HCT116 (cell line): Measurements from ENCODE around the gene SCAF1. TPM values are rescaled to one million over a fixed set of nuclear protein-coding genes. Genes with fewer than 3 reads are reported as not detected.
A peak's percentile ranks its signal among the peaks of the same experiment; 100 is the strongest.

Experiments used
- ATAC-seq: fragments of 200-7000 bp; cut with Tn5 transposase; 2 replicates; pipeline ENCODE4 v1.9.1; 2020; ENCODE audit warnings: mild to moderate bottlenecking, moderate library complexity
- BruUV-seq: library from RNA; stranded (reverse); fragments of 400-500 nt; replicated peaks from 2 replicates; lab custom pipeline; 2021; lab: Mats Ljungman, UMichigan
- CTCF ChIA-PET: fragments of 300-600 bp; sonication (Branson Sonifier 250); formaldehyde crosslinking; loops from one replicate; lab custom pipeline; 2021; ENCODE audit warnings: antibody characterized with exemption; lab: Charles Lee
- POLR2A ChIA-PET: fragments of 300-600, 350-600 bp; sonication (Branson Sonifier 250); formaldehyde crosslinking; loops from one replicate; lab custom pipeline; 2021; ENCODE audit warnings: antibody characterized with exemption; lab: Charles Lee
- RAD21 ChIA-PET, 2 experiments: fragments of 300-600 bp; sonication (Branson Sonifier 250); formaldehyde crosslinking; loops; one replicate each; lab custom pipeline; 2023; ENCODE audit warnings: low total read pairs in 2 of 2; ENCODE audit not compliant: uncharacterized antibody in 2 of 2, unreplicated experiment in 2 of 2, low non-redundant PET in 1 of 2; lab: Charles Lee
- DNase-seq: peaks from one replicate; pipeline ENCODE4 v3.0.0-alpha.2; 2010; ENCODE audit warnings: low read depth, low spot score
- H2AFZ ChIP-seq: fragments of 200-600 bp; shearing (Covaris generic), sonication (generic); 2 replicates; pipeline ENCODE4 v1.6.1; 2017; ENCODE audit warnings: low read depth, mixed run types, mixed read lengths, antibody characterized with exemption, low read length; ENCODE audit not compliant: poor library complexity, severe bottlenecking
- H3K27ac ChIP-seq: 2 replicates; pipeline ENCODE4 v1.5.1; 2012; ENCODE audit warnings: low read depth, low read length
- H3K27me3 ChIP-seq: fragments of 200-600 bp; sonication (generic); 2 replicates; pipeline ENCODE4 v1.6.1; 2016; ENCODE audit warnings: mixed run types, low read length, mixed read lengths; ENCODE audit not compliant: insufficient read depth
- H3K36me3 ChIP-seq, 2 experiments: fragments of 200-500 bp in 1 of 2; fragments of 200-600 bp in 1 of 2; sonication (Bioruptor generic) in 1 of 2; sonication (generic) in 1 of 2; 2 replicates each; pipeline versions ENCODE4 v1.5.1 to v1.6.1; 2014 to 2016; ENCODE audit warnings: low read length in 2 of 2, inconsistent platforms in 1 of 2, mixed read lengths in 1 of 2, mixed run types in 1 of 2; ENCODE audit not compliant: insufficient read depth in 2 of 2, control insufficient read depth in 1 of 2
- H3K4me1 ChIP-seq, 2 experiments: fragments of 200-600 bp in 1 of 2; sonication (generic) in 1 of 2; 2 replicates each; pipeline versions ENCODE4 v1.5.1 to v1.6.1; 2012 to 2017; ENCODE audit warnings: low read length in 2 of 2, inconsistent platforms in 1 of 2, mild to moderate bottlenecking in 1 of 2, mixed read lengths in 1 of 2, mixed run types in 1 of 2, moderate library complexity in 1 of 2; ENCODE audit not compliant: insufficient read depth in 2 of 2, control insufficient read depth in 1 of 2
- H3K4me2 ChIP-seq: fragments of 200-600 bp; sonication (generic); 2 replicates; pipeline ENCODE4 v1.6.1; 2017; ENCODE audit warnings: mixed run types, low read length, mixed read lengths
- H3K4me3 ChIP-seq, 2 experiments: fragments of 200-600 bp in 1 of 2; sonication (generic) in 1 of 2; replicated peaks in 1 of 2; 2 replicates each; pipeline ENCODE4 v1.5.1; 2011 to 2016; ENCODE audit warnings: low read length in 2 of 2, control low read depth in 1 of 2, low read depth in 1 of 2, mild to moderate bottlenecking in 1 of 2, mixed read lengths in 1 of 2, mixed run types in 1 of 2
- H3K79me2 ChIP-seq: fragments of 200-600 bp; sonication (generic); 2 replicates; pipeline ENCODE4 v1.6.1; 2017; ENCODE audit warnings: mild to moderate bottlenecking, mixed run types, low read length, moderate library complexity, mixed read lengths; ENCODE audit not compliant: insufficient read depth
- H3K9ac ChIP-seq: fragments of 200-600 bp; sonication (generic); 2 replicates; pipeline ENCODE4 v1.6.1; 2016; ENCODE audit warnings: low read length, mixed read lengths
- H3K9me2 ChIP-seq: fragments of 200-600 bp; sonication (generic), shearing (Covaris generic); 2 replicates; pipeline ENCODE4 v1.6.1; 2017; ENCODE audit warnings: mixed run types, mild to moderate bottlenecking, moderate library complexity; ENCODE audit not compliant: insufficient read depth
- H3K9me3 ChIP-seq, 2 experiments: fragments of 200-500 bp in 1 of 2; fragments of 200-600 bp in 1 of 2; sonication (Bioruptor generic) in 1 of 2; sonication (generic) in 1 of 2; 2 replicates each; pipeline ENCODE4 v1.6.1; 2014 to 2017; ENCODE audit warnings: low read length in 2 of 2, mixed read lengths in 2 of 2, inconsistent platforms in 1 of 2, low read depth in 1 of 2, mild to moderate bottlenecking in 1 of 2, mixed run types in 1 of 2, moderate library complexity in 1 of 2; ENCODE audit not compliant: control insufficient read depth in 1 of 2, insufficient read depth in 1 of 2
- H4K20me1 ChIP-seq: fragments of 200-600 bp; sonication (generic), shearing (Covaris generic); 2 replicates; pipeline ENCODE4 v1.6.1; 2017; ENCODE audit warnings: mixed run types, mild to moderate bottlenecking, moderate library complexity; ENCODE audit not compliant: insufficient read depth
- CBX3 ChIP-seq: IDR thresholded peaks from 2 replicates; pipeline ENCODE4 v1.6.1; 2012; ENCODE audit warnings: low read depth
- EZH2 ChIP-seq: fragments of 200-600 bp; sonication (generic); IDR thresholded peaks from 2 replicates; pipeline ENCODE4 v1.6.1; 2017; ENCODE audit warnings: antibody characterized with exemption, mixed run types
- POLR2A ChIP-seq: IDR thresholded peaks from 2 replicates; pipeline ENCODE4 v1.7.0; 2011; ENCODE audit warnings: borderline replicate concordance; ENCODE audit not compliant: insufficient read depth, insufficient read length; ENCODE audit errors: extremely low read depth
- SP1 ChIP-seq: IDR thresholded peaks from 2 replicates; pipeline ENCODE4 v1.6.1; 2012; ENCODE audit warnings: low read depth
- SRF ChIP-seq: IDR thresholded peaks from 2 replicates; pipeline ENCODE4 v1.6.1; 2012; ENCODE audit warnings: low read depth
- intact Hi-C: fragments of 100-400 bp; cut with micrococcal nuclease; formaldehyde crosslinking; loops from 2 replicates; pipeline ENCODE4 v1.10.0; 2022
- total RNA-seq: library from RNA; stranded (reverse); gene quantifications from one replicate; pipeline ENCODE4 v1.2.1, GENCODE V29; 2021; ENCODE audit not compliant: unreplicated experiment
- TF ChIP-seq, protein P1 (sequence below): IDR thresholded peaks from 2 replicates; pipeline ENCODE4 v1.6.1; 2012; ENCODE audit warnings: low read depth
- TF ChIP-seq, protein P2 (sequence below): IDR thresholded peaks from 2 replicates; pipeline ENCODE4 v1.6.1; 2011; ENCODE audit warnings: mild to moderate bottlenecking, low read length, moderate library complexity; ENCODE audit not compliant: insufficient replicate concordance; ENCODE audit errors: extremely low read depth
- TF ChIP-seq, protein P3 (sequence below): IDR thresholded peaks from 2 replicates; pipeline ENCODE4 v1.6.1; 2012

The SCAF1 gene
- total RNA-seq, 1 experiment from 2014 or later: 96.8 TPM

DNA sequence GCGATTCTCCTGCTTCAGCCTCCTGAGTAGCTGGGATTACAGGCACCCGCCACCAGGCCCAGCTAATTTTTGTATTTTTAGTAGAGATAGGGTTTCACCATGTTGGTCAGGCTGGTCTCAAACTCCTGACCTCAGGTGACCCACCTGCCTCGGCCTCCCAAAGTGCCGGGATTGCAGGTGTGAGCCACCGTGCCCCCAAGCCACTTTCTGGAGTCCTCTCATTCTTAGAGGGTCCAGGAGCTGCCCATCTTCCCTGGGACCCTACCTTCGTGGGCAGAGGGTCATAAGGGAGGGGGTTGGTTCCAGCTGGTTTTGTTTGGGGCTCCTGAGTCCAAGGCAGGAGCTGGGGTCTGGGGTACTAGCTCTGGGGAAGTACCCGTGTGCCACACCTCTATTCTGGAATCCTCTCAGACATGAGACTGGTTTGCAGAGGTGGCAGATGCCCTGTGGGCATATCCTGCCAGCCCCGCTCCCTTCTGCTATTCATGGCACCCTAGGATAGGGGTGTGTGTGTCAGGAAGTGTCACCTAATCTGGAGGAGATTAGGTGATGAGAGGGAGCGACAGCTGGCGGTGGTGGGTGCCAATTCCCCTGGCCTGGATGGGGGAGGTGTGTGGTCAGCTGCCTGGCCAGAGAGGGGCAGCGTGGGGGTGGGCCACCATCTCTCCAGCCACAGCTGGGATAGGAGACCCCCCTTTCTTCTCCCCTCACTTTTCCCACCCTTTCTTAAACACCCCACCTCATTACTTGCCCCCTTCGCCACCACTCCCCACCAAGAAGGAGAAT, 37.2 kb downstream of the SCAF1 start:
- H3K4me1 ChIP-seq: peaks cover 30 to 42% of the 10 kb centered on the region in 2 experiments
- CTCF ChIA-PET: interaction anchor here (0.6 kb wide), 1 partner anchor 42 kb away, joined by 3 read pairs; no protein-coding TSS in a partner anchor
- peak overlapping the region; percentile 58 for H3K4me2 ChIP-seq
- TF ChIP-seq POLR2A: no peak
- no peak for TF ChIP-seq EZH2
- TF ChIP-seq SP1: no peak
- TF ChIP-seq, protein P1, sequence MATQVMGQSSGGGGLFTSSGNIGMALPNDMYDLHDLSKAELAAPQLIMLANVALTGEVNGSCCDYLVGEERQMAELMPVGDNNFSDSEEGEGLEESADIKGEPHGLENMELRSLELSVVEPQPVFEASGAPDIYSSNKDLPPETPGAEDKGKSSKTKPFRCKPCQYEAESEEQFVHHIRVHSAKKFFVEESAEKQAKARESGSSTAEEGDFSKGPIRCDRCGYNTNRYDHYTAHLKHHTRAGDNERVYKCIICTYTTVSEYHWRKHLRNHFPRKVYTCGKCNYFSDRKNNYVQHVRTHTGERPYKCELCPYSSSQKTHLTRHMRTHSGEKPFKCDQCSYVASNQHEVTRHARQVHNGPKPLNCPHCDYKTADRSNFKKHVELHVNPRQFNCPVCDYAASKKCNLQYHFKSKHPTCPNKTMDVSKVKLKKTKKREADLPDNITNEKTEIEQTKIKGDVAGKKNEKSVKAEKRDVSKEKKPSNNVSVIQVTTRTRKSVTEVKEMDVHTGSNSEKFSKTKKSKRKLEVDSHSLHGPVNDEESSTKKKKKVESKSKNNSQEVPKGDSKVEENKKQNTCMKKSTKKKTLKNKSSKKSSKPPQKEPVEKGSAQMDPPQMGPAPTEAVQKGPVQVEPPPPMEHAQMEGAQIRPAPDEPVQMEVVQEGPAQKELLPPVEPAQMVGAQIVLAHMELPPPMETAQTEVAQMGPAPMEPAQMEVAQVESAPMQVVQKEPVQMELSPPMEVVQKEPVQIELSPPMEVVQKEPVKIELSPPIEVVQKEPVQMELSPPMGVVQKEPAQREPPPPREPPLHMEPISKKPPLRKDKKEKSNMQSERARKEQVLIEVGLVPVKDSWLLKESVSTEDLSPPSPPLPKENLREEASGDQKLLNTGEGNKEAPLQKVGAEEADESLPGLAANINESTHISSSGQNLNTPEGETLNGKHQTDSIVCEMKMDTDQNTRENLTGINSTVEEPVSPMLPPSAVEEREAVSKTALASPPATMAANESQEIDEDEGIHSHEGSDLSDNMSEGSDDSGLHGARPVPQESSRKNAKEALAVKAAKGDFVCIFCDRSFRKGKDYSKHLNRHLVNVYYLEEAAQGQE: no peak
- TF ChIP-seq SRF: no peak
- TF ChIP-seq, protein P2, sequence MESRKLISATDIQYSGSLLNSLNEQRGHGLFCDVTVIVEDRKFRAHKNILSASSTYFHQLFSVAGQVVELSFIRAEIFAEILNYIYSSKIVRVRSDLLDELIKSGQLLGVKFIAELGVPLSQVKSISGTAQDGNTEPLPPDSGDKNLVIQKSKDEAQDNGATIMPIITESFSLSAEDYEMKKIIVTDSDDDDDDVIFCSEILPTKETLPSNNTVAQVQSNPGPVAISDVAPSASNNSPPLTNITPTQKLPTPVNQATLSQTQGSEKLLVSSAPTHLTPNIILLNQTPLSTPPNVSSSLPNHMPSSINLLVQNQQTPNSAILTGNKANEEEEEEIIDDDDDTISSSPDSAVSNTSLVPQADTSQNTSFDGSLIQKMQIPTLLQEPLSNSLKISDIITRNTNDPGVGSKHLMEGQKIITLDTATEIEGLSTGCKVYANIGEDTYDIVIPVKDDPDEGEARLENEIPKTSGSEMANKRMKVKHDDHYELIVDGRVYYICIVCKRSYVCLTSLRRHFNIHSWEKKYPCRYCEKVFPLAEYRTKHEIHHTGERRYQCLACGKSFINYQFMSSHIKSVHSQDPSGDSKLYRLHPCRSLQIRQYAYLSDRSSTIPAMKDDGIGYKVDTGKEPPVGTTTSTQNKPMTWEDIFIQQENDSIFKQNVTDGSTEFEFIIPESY: no peak
- TF ChIP-seq CBX3: no peak
- TF ChIP-seq, protein P3, sequence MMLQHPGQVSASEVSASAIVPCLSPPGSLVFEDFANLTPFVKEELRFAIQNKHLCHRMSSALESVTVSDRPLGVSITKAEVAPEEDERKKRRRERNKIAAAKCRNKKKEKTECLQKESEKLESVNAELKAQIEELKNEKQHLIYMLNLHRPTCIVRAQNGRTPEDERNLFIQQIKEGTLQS: no peak
- DNase-seq (no peak), ATAC-seq (no peak)
- peaks cover 68% of the 10 kb centered on the region for H3K79me2 ChIP-seq
- H3K9me2 ChIP-seq: no peaks in the 10 kb centered on the region
- H2AFZ ChIP-seq: no peak overlapping the region
- H3K27me3 ChIP-seq: no peaks in the 10 kb centered on the region
- POLR2A ChIA-PET: interaction anchor here (0.8 to 1.4 kb wide), 2 partner anchors 37 to 133 kb away, joined by 3 to 4 read pairs; partner anchors contain the start of gene SCAF1
- no TSS peak for BruUV-seq
- intact Hi-C loops: loop anchor here (5.0 kb wide), 2 partner anchors 87 to 107 kb away; partner anchors contain the start of gene PRR12
- H3K9me3 ChIP-seq: no peaks in the 10 kb centered on the region
- peaks cover 33% of the 10 kb centered on the region; the same call in 1 of the 2 replicates for H4K20me1 ChIP-seq
- H3K27ac ChIP-seq: peak overlapping the region; percentile 24
- peaks cover 19 to 32% of the 10 kb centered on the region in 2 experiments; a peak in 3 of 4 replicates for H3K36me3 ChIP-seq
- RAD21 ChIA-PET: no interaction called here
- no peak overlapping the region for H3K9ac ChIP-seq
- H3K4me3 ChIP-seq: no peak overlapping the region
